ENCODE results near the gene NOC2L.
"Not testable (repeated sequence)": the region's sequence is repeated elsewhere in the genome, so short reads cannot be mapped to it uniquely, and the experiment has no call there.

NOC2L gene

GRCh38 chr1:947958-948357, 11.1 kb downstream of the NOC2L start:
- no peaks in the 10 kb centered on the region for H4K20me1 ChIP-seq (ENCODE audit: insufficient read depth, low read length)
- H3K36me3 ChIP-seq (ENCODE audit: insufficient read depth, low read length), result peaks cover 95% of the 10 kb centered on the region
- no peaks in the 10 kb centered on the region for H3K9me3 ChIP-seq (ENCODE audit: low read length)
- no peak overlapping the region for H2AFZ ChIP-seq (ENCODE audit: low read length)
- H3F3A ChIP-seq (ENCODE audit: insufficient read depth, low read length), result no peaks in the 10 kb centered on the region
- no peak for TF ChIP-seq CTCF (IDR thresholded peaks at IDR 0.05; ENCODE audit: low read length)
- no peak for TF ChIP-seq EZH2 (IDR thresholded peaks at IDR 0.05; ENCODE audit: borderline replicate concordance, low read length)
- no peak overlapping the region for H3K4me3 ChIP-seq (ENCODE audit: low read depth, low read length, poor library complexity, severe bottlenecking)
- no peaks in the 10 kb centered on the region for H3K9me2 ChIP-seq (ENCODE audit: low read depth, low read length)
- no peak overlapping the region for H3K27ac ChIP-seq (ENCODE audit: low read depth, low read length, poor library complexity, severe bottlenecking)
- no peaks in the 10 kb centered on the region for H3K4me1 ChIP-seq (ENCODE audit: insufficient read depth, low read length, severe bottlenecking)
- H3K9ac ChIP-seq (ENCODE audit: low read length), result no peak overlapping the region
- H3K27me3 ChIP-seq (ENCODE audit: insufficient read depth, low read length), result no peaks in the 10 kb centered on the region
- H3K4me2 ChIP-seq (ENCODE audit: low read length), result no peak overlapping the region
- no peaks in the 10 kb centered on the region for H3K79me2 ChIP-seq (ENCODE audit: insufficient read depth, low read length)

- not testable (repeated sequence) for H2AFZ ChIP-seq (ENCODE audit: low read length); H3K4me3 ChIP-seq (ENCODE audit: low read depth, low read length, poor library complexity, severe bottlenecking); H4K20me1 ChIP-seq (ENCODE audit: insufficient read depth, low read length); H3K9me2 ChIP-seq (ENCODE audit: low read depth, low read length); H3K4me2 ChIP-seq (ENCODE audit: low read length); H3K9me3 ChIP-seq (ENCODE audit: low read length); H3F3A ChIP-seq (ENCODE audit: insufficient read depth, low read length); H3K79me2 ChIP-seq (ENCODE audit: insufficient read depth, low read length); H3K27me3 ChIP-seq (ENCODE audit: insufficient read depth, low read length); H3K4me1 ChIP-seq (ENCODE audit: insufficient read depth, low read length, severe bottlenecking); H3K27ac ChIP-seq (ENCODE audit: low read depth, low read length, poor library complexity, severe bottlenecking); H3K9ac ChIP-seq (ENCODE audit: low read length)
- H3K36me3 ChIP-seq (ENCODE audit: insufficient read depth, low read length), result peaks cover 83% of the 10 kb centered on the region
Observed at GRCh38 chr1:946811-947210, 12.2 kb downstream of the NOC2L start.

- Histone ChIP-seq H2AFZ (ENCODE audit: low read length) (no peak overlapping the region), H3K4me1 (ENCODE audit: insufficient read depth, low read length, severe bottlenecking) (peaks cover 7% of the 10 kb centered on the region), H3K9me3 (ENCODE audit: low read length) (no peaks in the 10 kb centered on the region), H3K36me3 (ENCODE audit: insufficient read depth, low read length) (peaks cover 74% of the 10 kb centered on the region), H3K9ac (ENCODE audit: low read length) (no peak overlapping the region), H3K9me2 (ENCODE audit: low read depth, low read length) (no peaks in the 10 kb centered on the region), H3F3A (ENCODE audit: insufficient read depth, low read length) (no peaks in the 10 kb centered on the region), H3K27ac (ENCODE audit: low read depth, low read length, poor library complexity, severe bottlenecking) (no peak overlapping the region), H3K4me3 (ENCODE audit: low read depth, low read length, poor library complexity, severe bottlenecking) (no peak overlapping the region), H3K79me2 (ENCODE audit: insufficient read depth, low read length) (no peaks in the 10 kb centered on the region), H3K27me3 (ENCODE audit: insufficient read depth, low read length) (peaks cover 4% of the 10 kb centered on the region; the same call in 1 of the 2 replicates), H3K4me2 (ENCODE audit: low read length) (no peak overlapping the region), H4K20me1 (ENCODE audit: insufficient read depth, low read length) (no peaks in the 10 kb centered on the region)
- TF ChIP-seq CTCF (IDR thresholded peaks at IDR 0.05; ENCODE audit: low read length) (no peak), EZH2 (IDR thresholded peaks at IDR 0.05; ENCODE audit: borderline replicate concordance, low read length) (no peak)
Observed at GRCh38 chr1:945688-946556, 13.1 kb downstream of the NOC2L start.

Measured in OCI-LY1 (cell line).